Ovary (tissue), 3 donors: ENCODE results near the gene CCND1.

Source experiments
- CTCF ChIP-seq, 3 donors: fragments of 450-650 bp in 2 of 3; fragments of 200-600 bp in 1 of 3; IDR thresholded peaks; one replicate each; pipeline versions ENCODE4 v1.5.1 to v1.8.0; 2016 to 2022; ENCODE audit warnings: antibody characterized with exemption in 3 of 3, mild to moderate bottlenecking in 1 of 3
- EP300 ChIP-seq: sonication (generic); formaldehyde crosslinking; IDR thresholded peaks from one replicate; pipeline ENCODE4 v1.6.1; 2017; ENCODE audit warnings: antibody characterized with exemption
- POLR2A ChIP-seq: fragments of 450-650 bp; IDR thresholded peaks from one replicate; pipeline ENCODE4 v1.6.1; 2017; ENCODE audit warnings: antibody characterized with exemption, mild to moderate bottlenecking, moderate library complexity
- donor health status: DM: no; HTN: no; CAD: no.

DNA sequence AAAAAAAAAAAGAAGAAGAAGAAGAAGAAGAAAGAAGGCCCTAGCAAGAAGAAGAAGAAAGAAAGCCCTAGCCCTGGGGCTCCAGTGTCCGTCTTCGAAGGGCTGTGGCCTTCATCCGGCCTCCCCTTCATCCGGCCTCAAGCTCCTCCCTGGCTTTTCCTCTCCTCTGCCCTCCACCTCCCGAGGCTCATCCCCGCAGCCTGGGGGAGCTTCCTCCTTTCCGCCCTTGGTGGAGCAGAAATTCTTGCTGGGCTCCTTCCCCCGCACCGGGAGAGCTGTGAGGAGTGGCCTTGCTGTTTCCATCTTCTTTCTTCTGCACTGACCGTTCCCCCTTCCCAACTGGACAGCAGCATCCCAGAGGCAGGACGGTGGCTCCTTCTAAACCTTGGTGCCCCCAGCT lies 43.7 kb downstream of the CCND1 start:
- TF ChIP-seq POLR2A, result no peak
- TF ChIP-seq CTCF (IDR thresholded peaks at IDR 0.05), result no peak
- no peak for TF ChIP-seq EP300
